ENCODE measurements around the gene SUOX. TPM values are rescaled to one million over a fixed set of nuclear protein-coding genes. Genes with fewer than 3 reads are reported as not detected.
A peak's percentile ranks its signal among the peaks of the same experiment; 100 is the strongest.

Gene SUOX
- total RNA-seq, 1 experiment from 2014 or later, result 23.2 TPM

- TF ChIP-seq ZMAT4 (CRISPR knock-in tag; IDR thresholded peaks at IDR 0.05) (no peak), JUN (CRISPR knock-in tag; IDR thresholded peaks at IDR 0.05) (no peak), ZNF219 (CRISPR knock-in tag; IDR thresholded peaks at IDR 0.05; ENCODE audit: borderline replicate concordance) (no peak), HMGXB4 (CRISPR knock-in tag; IDR thresholded peaks at IDR 0.05) (no peak), GABPB1 (CRISPR knock-in tag; IDR thresholded peaks at IDR 0.05) (no peak), TEAD1 (CRISPR knock-in tag; IDR thresholded peaks at IDR 0.05) (no peak), IRF2 (CRISPR knock-in tag; IDR thresholded peaks at IDR 0.05; ENCODE audit: borderline replicate concordance, low read depth) (no peak), CREB1 (CRISPR knock-in tag; IDR thresholded peaks at IDR 0.05) (no peak), ZNF671 (CRISPR knock-in tag; IDR thresholded peaks at IDR 0.05) (no peak), GRHL2 (CRISPR knock-in tag; IDR thresholded peaks at IDR 0.05; ENCODE audit: insufficient replicate concordance, severe bottlenecking) (no peak), USF1 (CRISPR knock-in tag; IDR thresholded peaks at IDR 0.05) (no peak), FOXK1 (CRISPR knock-in tag; IDR thresholded peaks at IDR 0.05) (no peak), MYBL2 (CRISPR knock-in tag; IDR thresholded peaks at IDR 0.05) (no peak), USF2 (CRISPR knock-in tag; IDR thresholded peaks at IDR 0.05) (no peak), ZNF396 (CRISPR knock-in tag; IDR thresholded peaks at IDR 0.05; ENCODE audit: borderline replicate concordance) (no peak), RORB (CRISPR knock-in tag; IDR thresholded peaks at IDR 0.05) (no peak)
- CTCF ChIA-PET, result no interaction called here
- peaks cover 21% of the 10 kb centered on the region for H3K36me3 Mint-ChIP-seq
- POLR2A ChIA-PET, result no interaction called here
- ATAC-seq, result no peak
- peak overlapping the region; percentile 80; the same call in 1 of the 2 replicates for H3K27ac Mint-ChIP-seq
- H3K9me3 Mint-ChIP-seq, result no peaks in the 10 kb centered on the region
- peaks cover 16% of the 10 kb centered on the region for H3K4me1 Mint-ChIP-seq
- H3K4me3 Mint-ChIP-seq, result no peak overlapping the region
- DNase-seq (ENCODE audit: low spot score), result no peak
- H3K27me3 Mint-ChIP-seq (ENCODE audit: low read depth), result no peaks in the 10 kb centered on the region
These were observed 26.3 kb upstream of the SUOX start for GRCh38 chr12:55970775-55971174.

GRCh38 chr12:55972042-55972441, 25.0 kb upstream of the SUOX start:
- H3K4me3 Mint-ChIP-seq, result no peak overlapping the region
- H3K27ac Mint-ChIP-seq, result peak overlapping the region; percentile 92
- ChIA-PET POLR2A (no interaction called here), CTCF (no interaction called here)
- no peaks in the 10 kb centered on the region for H3K27me3 Mint-ChIP-seq (ENCODE audit: low read depth)
- no peak for DNase-seq (ENCODE audit: low spot score)
- H3K36me3 Mint-ChIP-seq, result peaks cover 31% of the 10 kb centered on the region
- H3K9me3 Mint-ChIP-seq, result no peaks in the 10 kb centered on the region
- ATAC-seq, result no peak
- H3K4me1 Mint-ChIP-seq, result peaks cover 10% of the 10 kb centered on the region
- TF ChIP-seq ZNF512 (CRISPR knock-in tag; IDR thresholded peaks at IDR 0.05; ENCODE audit: borderline replicate concordance), result no peak
- TF ChIP-seq CREB1 (CRISPR knock-in tag; IDR thresholded peaks at IDR 0.05), result no peak
- TF ChIP-seq RELA (CRISPR knock-in tag; IDR thresholded peaks at IDR 0.05; ENCODE audit: borderline replicate concordance), result no peak
- TF ChIP-seq ERG (CRISPR knock-in tag; IDR thresholded peaks at IDR 0.05), result no peak
- TF ChIP-seq TP53 (CRISPR knock-in tag; IDR thresholded peaks at IDR 0.05), result no peak
- no peak for TF ChIP-seq RORB (CRISPR knock-in tag; IDR thresholded peaks at IDR 0.05)
- no peak for TF ChIP-seq ZNF532 (CRISPR knock-in tag; IDR thresholded peaks at IDR 0.05; ENCODE audit: borderline replicate concordance)
- no peak for TF ChIP-seq JUN (CRISPR knock-in tag; IDR thresholded peaks at IDR 0.05)
- TF ChIP-seq E2F4 (CRISPR knock-in tag; IDR thresholded peaks at IDR 0.05; ENCODE audit: borderline replicate concordance, low read depth), result no peak
- no peak for TF ChIP-seq TEAD4 (CRISPR knock-in tag; IDR thresholded peaks at IDR 0.05)
